ENCODE data around the gene LYZ. TPM values are rescaled to one million over a fixed set of nuclear protein-coding genes. Genes with fewer than 3 reads are reported as not detected.

LYZ gene

DNA sequence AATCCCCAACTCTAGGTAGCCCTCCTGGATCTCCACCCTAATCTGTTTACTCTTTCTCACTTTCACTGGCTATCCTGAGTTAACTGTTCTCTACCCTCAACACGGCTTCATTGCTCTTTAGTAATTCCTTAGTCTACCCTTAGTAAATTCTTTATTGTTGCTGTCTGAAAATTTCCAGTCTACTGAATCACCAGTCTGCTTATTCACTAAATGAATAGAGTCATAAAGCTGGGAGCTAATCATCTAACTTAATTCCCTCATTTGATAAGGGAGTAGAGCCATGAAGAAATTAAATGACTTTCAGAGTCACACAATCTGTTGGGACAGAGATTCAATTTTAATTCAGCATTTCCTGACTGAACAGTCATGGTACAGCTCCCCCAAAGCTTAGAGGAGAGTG lies 47.9 kb downstream of the LYZ start:
- Histone ChIP-seq H3K27me3 (ENCODE audit: insufficient read depth, low read length, poor library complexity) (no peaks in the 10 kb centered on the region), H3K56ac (ENCODE audit: low read length) (no peak overlapping the region), H3K36me3 (ENCODE audit: control insufficient read depth, insufficient read depth, low read length) (no peaks in the 10 kb centered on the region), H3K4me2 (ENCODE audit: low read length) (no peak overlapping the region), H3K4me3 (ENCODE audit: low read length) (no peak overlapping the region), H3K9ac (ENCODE audit: low read length) (no peak overlapping the region), H3K79me2 (ENCODE audit: control insufficient read depth, insufficient read depth, low read length) (no peaks in the 10 kb centered on the region), H3K23ac (ENCODE audit: low read length) (no peak overlapping the region), H2AK5ac (ENCODE audit: low read length) (no peak overlapping the region), H2BK120ac (ENCODE audit: low read depth, low read length) (no peak overlapping the region), H3K4me1 (ENCODE audit: control insufficient read depth, low read depth, low read length) (no peaks in the 10 kb centered on the region), H3K27ac (ENCODE audit: low read depth, low read length) (no peak overlapping the region), H2BK15ac (replicated peaks; ENCODE audit: low read depth) (no peak overlapping the region), H3K4ac (ENCODE audit: low read depth, low read length) (no peak overlapping the region), H3K79me1 (ENCODE audit: low read length) (no peaks in the 10 kb centered on the region), H4K5ac (ENCODE audit: low read length) (no peak overlapping the region), H2BK5ac (ENCODE audit: low read length) (no peak overlapping the region), H4K8ac (ENCODE audit: low read depth, low read length) (no peak overlapping the region), H3K18ac (ENCODE audit: low read length) (no peak overlapping the region)
- no CpG with 5 or more reads among the region's 1 CpG for WGBS (ENCODE audit: extremely low coverage, insufficient coverage, low lambda C conversion rate)
- DNase-seq: no peak

DNA sequence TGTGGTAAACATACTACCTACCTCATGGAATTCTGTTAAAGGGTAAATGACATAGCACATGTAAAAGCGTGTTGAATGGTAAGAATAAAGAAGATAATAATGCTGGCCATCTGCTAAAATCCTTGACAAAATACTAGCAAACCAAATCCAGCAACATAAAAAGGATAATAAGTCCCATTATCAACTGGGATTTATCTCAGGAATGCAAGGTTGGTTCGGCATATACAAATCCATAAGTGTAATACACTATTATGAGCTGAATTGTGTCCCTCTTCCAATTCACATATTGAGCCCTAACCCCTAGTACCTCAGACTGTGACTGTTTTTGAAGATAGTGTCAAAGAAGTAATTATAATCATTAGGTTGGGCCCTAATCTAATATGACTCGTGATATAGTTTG lies 48.8 kb downstream of the LYZ start:
- DNase-seq: no peak
- Histone ChIP-seq H3K27me3 (ENCODE audit: insufficient read depth, low read length, poor library complexity) (no peaks in the 10 kb centered on the region), H2BK120ac (ENCODE audit: low read depth, low read length) (no peak overlapping the region), H3K56ac (ENCODE audit: low read length) (no peak overlapping the region), H3K27ac (ENCODE audit: low read depth, low read length) (no peak overlapping the region), H3K79me1 (ENCODE audit: low read length) (no peaks in the 10 kb centered on the region), H3K23ac (ENCODE audit: low read length) (no peak overlapping the region), H3K36me3 (ENCODE audit: control insufficient read depth, insufficient read depth, low read length) (no peaks in the 10 kb centered on the region), H4K5ac (ENCODE audit: low read length) (no peak overlapping the region), H3K4ac (ENCODE audit: low read depth, low read length) (no peak overlapping the region), H2AK5ac (ENCODE audit: low read length) (no peak overlapping the region), H3K79me2 (ENCODE audit: control insufficient read depth, insufficient read depth, low read length) (no peaks in the 10 kb centered on the region), H3K4me3 (ENCODE audit: low read length) (no peak overlapping the region), H3K9ac (ENCODE audit: low read length) (no peak overlapping the region), H3K18ac (ENCODE audit: low read length) (no peak overlapping the region), H2BK15ac (replicated peaks; ENCODE audit: low read depth) (no peak overlapping the region), H2BK5ac (ENCODE audit: low read length) (no peak overlapping the region), H3K4me2 (ENCODE audit: low read length) (no peak overlapping the region), H3K4me1 (ENCODE audit: control insufficient read depth, low read depth, low read length) (no peaks in the 10 kb centered on the region), H4K8ac (ENCODE audit: low read depth, low read length) (no peak overlapping the region)
- no CpG with 5 or more reads among the region's 3 CpGs for WGBS (ENCODE audit: extremely low coverage, insufficient coverage, low lambda C conversion rate)

DNA sequence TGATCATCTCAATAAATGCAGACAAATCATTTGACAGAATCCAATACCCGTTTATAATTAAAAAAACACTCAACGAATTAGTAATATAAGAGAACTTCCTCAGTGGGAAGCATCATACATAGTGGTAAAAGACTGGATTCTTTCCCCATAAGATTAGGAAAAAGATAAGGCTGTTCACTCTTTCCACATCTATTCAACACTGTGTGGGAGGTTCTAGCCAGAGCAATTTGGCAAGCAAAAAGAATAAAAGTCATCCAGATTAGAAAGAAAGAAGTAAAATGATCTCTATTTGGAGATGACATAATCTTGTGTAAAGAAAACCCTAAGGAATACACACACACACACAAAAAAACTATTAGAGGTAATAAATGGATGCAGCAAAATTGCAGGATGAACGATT lies 49.8 kb downstream of the LYZ start:
- no peak for DNase-seq
- Histone ChIP-seq H3K4me1 (ENCODE audit: control insufficient read depth, low read depth, low read length) (no peaks in the 10 kb centered on the region), H3K79me2 (ENCODE audit: control insufficient read depth, insufficient read depth, low read length) (no peaks in the 10 kb centered on the region), H3K23ac (ENCODE audit: low read length) (no peak overlapping the region), H4K5ac (ENCODE audit: low read length) (no peak overlapping the region), H3K27ac (ENCODE audit: low read depth, low read length) (no peak overlapping the region), H3K4me3 (ENCODE audit: low read length) (no peak overlapping the region), H2BK120ac (ENCODE audit: low read depth, low read length) (no peak overlapping the region), H3K36me3 (ENCODE audit: control insufficient read depth, insufficient read depth, low read length) (no peaks in the 10 kb centered on the region), H3K27me3 (ENCODE audit: insufficient read depth, low read length, poor library complexity) (no peaks in the 10 kb centered on the region), H3K56ac (ENCODE audit: low read length) (no peak overlapping the region), H2BK15ac (replicated peaks; ENCODE audit: low read depth) (no peak overlapping the region), H3K9ac (ENCODE audit: low read length) (no peak overlapping the region), H3K79me1 (ENCODE audit: low read length) (no peaks in the 10 kb centered on the region), H3K18ac (ENCODE audit: low read length) (no peak overlapping the region), H3K4me2 (ENCODE audit: low read length) (no peak overlapping the region), H2AK5ac (ENCODE audit: low read length) (no peak overlapping the region), H2BK5ac (ENCODE audit: low read length) (no peak overlapping the region), H4K8ac (ENCODE audit: low read depth, low read length) (no peak overlapping the region), H3K4ac (ENCODE audit: low read depth, low read length) (no peak overlapping the region)
- 100% methylated on average over 2 of the region's 3 CpGs for WGBS (ENCODE audit: extremely low coverage, insufficient coverage, low lambda C conversion rate)

DNA sequence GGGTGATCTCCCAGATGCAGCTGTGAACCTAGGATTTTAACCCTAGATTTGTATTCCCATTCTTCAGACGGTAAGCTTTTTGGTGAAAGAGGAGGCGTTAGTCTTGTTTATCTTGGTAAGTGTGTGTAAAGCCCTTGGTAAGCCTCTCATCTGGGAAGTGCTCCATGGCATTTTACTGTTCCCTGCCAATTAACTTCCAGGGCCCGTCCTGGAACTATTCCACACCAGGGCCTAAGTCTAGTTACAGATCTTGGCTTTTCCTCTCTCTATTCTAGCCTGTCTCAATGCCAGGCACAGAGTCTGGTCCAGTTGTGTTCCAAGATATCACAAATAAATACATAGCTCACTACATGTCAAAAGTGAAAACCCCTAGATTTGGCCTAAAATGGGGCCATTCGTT lies 53.8 kb downstream of the LYZ start:
- Histone ChIP-seq H3K4me2 (ENCODE audit: low read length) (no peak overlapping the region), H3K36me3 (ENCODE audit: control insufficient read depth, insufficient read depth, low read length) (no peaks in the 10 kb centered on the region), H2AK5ac (ENCODE audit: low read length) (no peak overlapping the region), H4K8ac (ENCODE audit: low read depth, low read length) (no peak overlapping the region), H3K79me1 (ENCODE audit: low read length) (no peaks in the 10 kb centered on the region), H2BK15ac (replicated peaks; ENCODE audit: low read depth) (no peak overlapping the region), H2BK120ac (ENCODE audit: low read depth, low read length) (no peak overlapping the region), H3K9ac (ENCODE audit: low read length) (no peak overlapping the region), H3K4me3 (ENCODE audit: low read length) (no peak overlapping the region), H3K18ac (ENCODE audit: low read length) (no peak overlapping the region), H3K56ac (ENCODE audit: low read length) (no peak overlapping the region), H3K79me2 (ENCODE audit: control insufficient read depth, insufficient read depth, low read length) (no peaks in the 10 kb centered on the region), H3K27ac (ENCODE audit: low read depth, low read length) (no peak overlapping the region), H3K4ac (ENCODE audit: low read depth, low read length) (no peak overlapping the region), H3K4me1 (ENCODE audit: control insufficient read depth, low read depth, low read length) (no peaks in the 10 kb centered on the region), H3K23ac (ENCODE audit: low read length) (no peak overlapping the region), H4K5ac (ENCODE audit: low read length) (no peak overlapping the region), H2BK5ac (ENCODE audit: low read length) (no peak overlapping the region), H3K27me3 (ENCODE audit: insufficient read depth, low read length, poor library complexity) (no peaks in the 10 kb centered on the region)
- no peak for DNase-seq
- no CpG with 5 or more reads among the region's 4 CpGs for WGBS (ENCODE audit: extremely low coverage, insufficient coverage, low lambda C conversion rate)

Small RNA genes within 50 kb of the gene (small RNA-seq; reads per million reads assigned to genes)
- not detected for gene RN7SL804P (ENCODE audit: insufficient read depth)

Data from mesendoderm (in vitro differentiated cells).